Measurements from ENCODE around the gene ARG1. TPM values are rescaled to one million over a fixed set of nuclear protein-coding genes. Genes with fewer than 3 reads are reported as not detected.
"Not testable (repeated sequence)": the region's sequence is repeated elsewhere in the genome, so short reads cannot be mapped to it uniquely, and the experiment has no call there.

Gene ARG1
- polyA plus RNA-seq (2011; rRNA removed) = not detected in 2 replicates
- polyA minus RNA-seq (2011; rRNA and poly(A)+ RNA removed) = not detected in 2 replicates

DNA sequence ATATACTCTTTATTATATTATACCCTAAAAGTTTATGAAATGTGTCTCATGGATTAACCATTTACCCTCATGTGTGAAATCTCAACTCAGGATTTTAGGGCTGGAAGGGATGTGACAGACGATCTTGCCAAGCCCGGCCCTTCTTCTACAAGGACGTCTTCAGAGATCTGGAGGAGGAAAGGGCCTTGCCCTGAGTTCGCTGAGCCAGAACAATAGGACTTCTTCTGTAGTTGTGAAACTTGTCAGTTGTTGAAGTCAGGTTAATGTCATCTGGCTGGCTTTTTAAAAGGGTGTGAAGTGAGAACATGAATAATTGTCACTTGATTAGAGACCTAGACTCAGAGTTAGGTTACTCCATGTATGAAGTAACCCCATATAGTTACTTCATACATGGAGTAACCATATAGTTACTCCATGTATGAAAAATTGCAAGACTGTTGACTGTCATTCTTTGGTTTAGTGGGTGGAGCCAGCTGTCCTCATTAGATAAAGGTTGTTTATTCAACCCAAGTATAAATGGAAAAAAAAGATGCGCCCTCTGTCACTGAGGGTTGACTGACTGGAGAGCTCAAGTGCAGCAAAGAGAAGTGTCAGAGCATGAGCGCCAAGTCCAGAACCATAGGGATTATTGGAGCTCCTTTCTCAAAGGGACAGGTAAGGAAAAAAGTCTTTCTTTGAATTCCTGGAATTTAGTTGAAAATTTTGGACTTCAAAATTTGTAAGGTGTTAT lies at the start of gene ARG1:
ARG1 (plus strand) TSS at position 541 of the 730 bp plus-strand sequence; CDS start at position 598, 57 bp downstream.
- ChIA-PET CTCF (no interaction called here), POLR2A (no interaction called here)
- H3K27me3 ChIP-seq (ENCODE audit: control insufficient read depth, insufficient read depth, low read length) = no peaks in the 10 kb centered on the region
- H3K36me3 ChIP-seq (ENCODE audit: control insufficient read depth, insufficient read depth, low read length) = 0 out of 2 replicates have a peak, but pooled peaks cover 1% of the 10 kb centered on the region
- no peak within 1 kb of the TSS for H3K4me3 ChIP-seq (ENCODE audit: low read depth, low read length)
- TF ChIP-seq, protein P1, sequence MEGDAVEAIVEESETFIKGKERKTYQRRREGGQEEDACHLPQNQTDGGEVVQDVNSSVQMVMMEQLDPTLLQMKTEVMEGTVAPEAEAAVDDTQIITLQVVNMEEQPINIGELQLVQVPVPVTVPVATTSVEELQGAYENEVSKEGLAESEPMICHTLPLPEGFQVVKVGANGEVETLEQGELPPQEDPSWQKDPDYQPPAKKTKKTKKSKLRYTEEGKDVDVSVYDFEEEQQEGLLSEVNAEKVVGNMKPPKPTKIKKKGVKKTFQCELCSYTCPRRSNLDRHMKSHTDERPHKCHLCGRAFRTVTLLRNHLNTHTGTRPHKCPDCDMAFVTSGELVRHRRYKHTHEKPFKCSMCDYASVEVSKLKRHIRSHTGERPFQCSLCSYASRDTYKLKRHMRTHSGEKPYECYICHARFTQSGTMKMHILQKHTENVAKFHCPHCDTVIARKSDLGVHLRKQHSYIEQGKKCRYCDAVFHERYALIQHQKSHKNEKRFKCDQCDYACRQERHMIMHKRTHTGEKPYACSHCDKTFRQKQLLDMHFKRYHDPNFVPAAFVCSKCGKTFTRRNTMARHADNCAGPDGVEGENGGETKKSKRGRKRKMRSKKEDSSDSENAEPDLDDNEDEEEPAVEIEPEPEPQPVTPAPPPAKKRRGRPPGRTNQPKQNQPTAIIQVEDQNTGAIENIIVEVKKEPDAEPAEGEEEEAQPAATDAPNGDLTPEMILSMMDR (IDR thresholded peaks at IDR 0.05; ENCODE audit: insufficient read depth, low read depth, low read length) = no peak
- DNase-seq (ENCODE audit: low read depth) = no peak

DNA sequence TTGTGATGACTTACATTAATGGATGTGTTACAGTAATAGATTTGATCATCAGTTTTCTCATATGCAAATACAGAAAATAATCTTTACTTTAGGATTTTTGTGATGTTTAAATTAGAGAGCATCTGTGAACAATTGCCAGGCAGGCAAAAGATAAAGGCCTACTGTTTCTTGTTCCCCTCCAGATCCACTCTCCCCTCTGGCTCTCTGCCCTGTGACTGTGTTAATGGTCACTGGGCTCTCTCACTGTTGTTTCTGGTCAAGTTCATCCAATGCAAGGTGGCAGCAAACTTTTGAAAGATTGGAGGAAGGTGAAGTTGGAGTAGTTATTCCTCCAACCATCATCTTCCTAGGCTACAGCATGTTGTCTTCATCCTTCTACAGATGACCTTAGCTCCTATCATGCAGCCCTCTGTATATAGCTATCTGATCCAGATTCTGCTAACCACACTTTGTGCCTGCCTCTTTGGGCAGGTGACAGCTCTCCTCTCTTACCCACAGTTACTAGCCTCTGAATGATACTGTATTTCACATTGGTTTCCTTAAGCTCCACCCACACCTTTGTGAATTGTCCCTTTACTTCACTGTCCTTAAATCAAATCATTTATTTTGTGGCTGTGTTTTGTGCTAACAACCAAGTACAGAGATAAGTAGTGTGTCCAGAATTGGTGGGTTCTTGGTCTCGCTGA lies 48.9 kb upstream of the ARG1 start:
- no peaks in the 10 kb centered on the region for H3K27me3 ChIP-seq (ENCODE audit: control insufficient read depth, insufficient read depth, low read length)
- TF ChIP-seq, protein P1 (IDR thresholded peaks at IDR 0.05; ENCODE audit: insufficient read depth, low read depth, low read length) = no peak
- no peak overlapping the region for H3K4me3 ChIP-seq (ENCODE audit: low read depth, low read length)
- ChIA-PET POLR2A (no interaction called here), CTCF (interaction anchor here (1.1 kb wide), 1 partner anchor 10 kb away, joined by 4 read pairs; no protein-coding TSS in a partner anchor)
- no peak for DNase-seq (ENCODE audit: low read depth)
- H3K36me3 ChIP-seq (ENCODE audit: control insufficient read depth, insufficient read depth, low read length) = no peaks in the 10 kb centered on the region

DNA sequence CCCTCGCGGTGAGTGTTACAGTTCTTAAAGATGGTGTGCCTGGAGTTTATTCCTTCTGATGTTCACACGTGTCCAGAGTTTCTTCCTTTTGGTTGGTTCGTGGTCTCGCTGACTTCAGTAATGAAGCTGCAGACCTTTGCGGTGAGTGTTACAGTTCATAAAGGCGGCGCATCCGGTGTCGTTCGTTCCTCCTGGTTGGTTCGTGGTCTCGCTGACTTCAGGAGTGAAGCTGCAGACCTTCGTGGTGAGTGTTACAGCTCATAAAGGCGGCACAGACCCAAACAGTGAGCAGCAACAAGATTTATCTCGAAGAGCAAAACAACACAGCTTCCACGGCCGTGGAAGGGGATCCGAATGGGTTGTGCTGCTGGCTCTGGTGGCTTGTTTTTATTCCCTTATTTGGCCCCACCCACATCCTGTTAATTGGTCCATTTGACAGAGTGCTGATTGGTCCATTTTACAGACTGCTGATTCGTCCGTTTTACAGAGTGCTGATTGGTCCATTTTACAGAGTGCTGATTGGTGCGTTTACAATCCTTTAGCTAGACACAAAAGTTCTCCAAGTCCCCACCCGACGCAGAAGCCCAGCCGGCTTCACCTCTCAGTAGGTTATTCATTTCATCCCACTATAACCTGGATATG lies 48.2 kb upstream of the ARG1 start:
- no peaks in the 10 kb centered on the region for H3K36me3 ChIP-seq (ENCODE audit: control insufficient read depth, insufficient read depth, low read length)
- ChIA-PET POLR2A (no interaction called here), CTCF (interaction anchor here (1.1 kb wide), 1 partner anchor 326 kb away, joined by 3 read pairs; no protein-coding TSS in a partner anchor)
- no peak for DNase-seq (ENCODE audit: low read depth)
- no peak overlapping the region for H3K4me3 ChIP-seq (ENCODE audit: low read depth, low read length)
- TF ChIP-seq, protein P1 (IDR thresholded peaks at IDR 0.05; ENCODE audit: insufficient read depth, low read depth, low read length) = no peak
- H3K27me3 ChIP-seq (ENCODE audit: control insufficient read depth, insufficient read depth, low read length) = no peaks in the 10 kb centered on the region

DNA sequence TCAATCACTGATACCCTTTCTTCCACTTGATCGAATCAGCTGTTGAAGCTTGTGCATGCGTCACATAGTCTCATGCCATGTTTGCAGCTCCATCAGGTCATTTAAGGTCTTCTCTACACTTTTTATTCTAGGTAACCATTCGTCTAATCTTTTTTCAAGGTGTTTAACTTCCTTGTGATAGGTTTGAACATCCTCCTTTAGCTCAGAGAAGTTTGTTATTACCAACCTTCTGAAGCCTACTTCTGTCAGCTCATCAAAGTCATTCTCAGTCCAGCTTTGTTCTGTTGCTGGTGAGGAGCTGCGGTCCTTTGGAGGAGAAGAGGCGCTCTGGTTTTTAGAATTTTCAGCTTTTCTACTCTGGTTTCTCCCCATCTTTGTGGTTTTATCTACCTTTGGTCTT lies 42.1 kb upstream of the ARG1 start:
- CTCF ChIA-PET = interaction anchor here (1.1 to 1.8 kb wide), 2 partner anchors 11 to 331 kb away, joined by 3 to 5 read pairs; no protein-coding TSS in a partner anchor
- POLR2A ChIA-PET = not testable (repeated sequence)

DNA sequence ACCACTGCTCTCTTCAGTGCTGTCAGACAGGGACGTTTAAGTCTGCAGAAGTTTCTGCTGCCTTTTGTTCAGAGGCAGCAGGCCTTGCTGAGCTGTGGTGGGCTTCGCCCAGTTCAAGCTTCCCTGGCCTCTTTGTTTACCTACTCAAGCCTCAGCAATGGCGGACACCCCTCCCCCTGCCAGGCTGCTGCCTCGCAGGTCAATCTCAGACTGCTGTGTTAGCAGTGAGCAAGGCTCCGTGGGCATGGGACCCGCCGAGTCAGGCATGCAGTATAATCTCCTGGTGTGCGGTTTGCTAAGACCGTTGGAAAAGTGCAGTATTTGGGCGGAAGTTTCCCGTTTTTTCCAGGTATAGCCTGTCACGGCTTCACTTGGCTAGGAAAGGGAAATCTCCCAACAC lies 41.3 kb upstream of the ARG1 start:
- POLR2A ChIA-PET = not testable (repeated sequence)
- CTCF ChIA-PET = interaction anchor here (0.8 to 4.0 kb wide), 4 partner anchors 12 to 343 kb away, joined by 3 to 35 read pairs (median 5); no protein-coding TSS in a partner anchor

More for the DNA sequence above, 42.1 kb upstream of the ARG1 start:
- H3K36me3 ChIP-seq (ENCODE audit: control insufficient read depth, insufficient read depth, low read length); H3K27me3 ChIP-seq (ENCODE audit: control insufficient read depth, insufficient read depth, low read length); DNase-seq (ENCODE audit: low read depth); H3K4me3 ChIP-seq (ENCODE audit: low read depth, low read length): not testable (repeated sequence)

DNA sequence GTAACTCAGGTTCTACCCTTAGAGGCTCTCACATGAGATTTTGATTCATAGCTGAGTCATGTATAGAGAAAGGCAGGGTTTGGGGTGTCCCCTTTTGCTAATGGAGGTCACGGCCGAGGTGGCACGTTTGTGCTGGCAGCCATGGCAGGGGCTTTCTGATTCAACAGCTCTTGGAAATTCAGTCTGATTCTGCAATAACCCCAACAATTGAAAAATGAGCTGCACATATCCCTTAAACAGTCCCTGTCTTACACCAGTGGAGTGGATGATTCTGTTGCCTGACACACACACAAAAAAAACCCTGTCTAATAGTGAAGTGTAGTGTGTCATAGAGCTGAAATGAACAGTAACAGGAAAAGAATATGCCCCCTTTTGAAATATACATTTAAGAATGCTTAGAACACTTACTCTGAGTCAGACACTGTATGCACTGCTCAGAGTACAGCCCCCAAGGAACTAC lies 40.4 kb upstream of the ARG1 start:
- TF ChIP-seq, protein P1 (IDR thresholded peaks at IDR 0.05; ENCODE audit: insufficient read depth, low read depth, low read length) = no peak

More for the DNA sequence above, 41.3 kb upstream of the ARG1 start:
- H3K36me3 ChIP-seq (ENCODE audit: control insufficient read depth, insufficient read depth, low read length); H3K27me3 ChIP-seq (ENCODE audit: control insufficient read depth, insufficient read depth, low read length); DNase-seq (ENCODE audit: low read depth); H3K4me3 ChIP-seq (ENCODE audit: low read depth, low read length): not testable (repeated sequence)

DNA sequence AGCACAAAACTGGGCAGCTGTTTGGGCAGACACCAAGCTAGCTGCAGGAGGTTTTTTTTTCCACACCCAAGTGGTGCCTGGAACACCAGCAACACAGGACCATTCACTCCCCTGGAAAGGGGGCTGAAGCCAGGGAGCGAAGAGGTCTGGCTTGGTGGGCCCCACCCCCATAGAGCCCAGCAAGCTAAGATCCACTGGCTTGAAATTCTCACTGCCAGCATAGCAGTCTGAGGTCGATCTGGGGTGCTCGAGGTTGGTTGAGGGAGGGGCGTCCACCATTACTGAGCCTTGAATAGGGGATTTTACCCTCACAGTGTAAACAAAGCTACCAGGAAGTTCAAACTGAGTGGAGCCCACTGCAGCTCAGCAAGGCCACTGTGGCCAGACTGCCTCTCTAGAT lies 34.4 kb upstream of the ARG1 start:
- H3K4me3 ChIP-seq (ENCODE audit: low read depth, low read length); DNase-seq (ENCODE audit: low read depth); POLR2A ChIA-PET; H3K27me3 ChIP-seq (ENCODE audit: control insufficient read depth, insufficient read depth, low read length); H3K36me3 ChIP-seq (ENCODE audit: control insufficient read depth, insufficient read depth, low read length): not testable (repeated sequence)
- CTCF ChIA-PET = interaction anchor here (1.7 kb wide), 2 partner anchors 19 to 339 kb away, joined by 4 to 5 read pairs; no protein-coding TSS in a partner anchor

More for the DNA sequence above, 40.4 kb upstream of the ARG1 start:
- ChIA-PET CTCF (interaction anchor here (0.7 to 4.0 kb wide), 5 partner anchors 13 to 353 kb away, joined by 4 to 35 read pairs (median 8); no protein-coding TSS in a partner anchor), POLR2A (no interaction called here)
- H3K4me3 ChIP-seq (ENCODE audit: low read depth, low read length) = no peak overlapping the region
- H3K36me3 ChIP-seq (ENCODE audit: control insufficient read depth, insufficient read depth, low read length) = no peaks in the 10 kb centered on the region
- DNase-seq (ENCODE audit: low read depth) = no peak
- no peaks in the 10 kb centered on the region for H3K27me3 ChIP-seq (ENCODE audit: control insufficient read depth, insufficient read depth, low read length)
